GM19397 (cell line): ENCODE measurements around the gene MACROH2A1.
"Not testable (repeated sequence)": the region's sequence is repeated elsewhere in the genome, so short reads cannot be mapped to it uniquely, and the experiment has no call there.

Experiments used
- ATAC-seq: cut with Tn5 transposase; IDR thresholded peaks from one replicate; pipeline ENCODE4 v1.9.1; 2021; ENCODE audit warnings: mild to moderate bottlenecking, moderate library complexity; ENCODE audit not compliant: unreplicated experiment

Gene MACROH2A1

DNA sequence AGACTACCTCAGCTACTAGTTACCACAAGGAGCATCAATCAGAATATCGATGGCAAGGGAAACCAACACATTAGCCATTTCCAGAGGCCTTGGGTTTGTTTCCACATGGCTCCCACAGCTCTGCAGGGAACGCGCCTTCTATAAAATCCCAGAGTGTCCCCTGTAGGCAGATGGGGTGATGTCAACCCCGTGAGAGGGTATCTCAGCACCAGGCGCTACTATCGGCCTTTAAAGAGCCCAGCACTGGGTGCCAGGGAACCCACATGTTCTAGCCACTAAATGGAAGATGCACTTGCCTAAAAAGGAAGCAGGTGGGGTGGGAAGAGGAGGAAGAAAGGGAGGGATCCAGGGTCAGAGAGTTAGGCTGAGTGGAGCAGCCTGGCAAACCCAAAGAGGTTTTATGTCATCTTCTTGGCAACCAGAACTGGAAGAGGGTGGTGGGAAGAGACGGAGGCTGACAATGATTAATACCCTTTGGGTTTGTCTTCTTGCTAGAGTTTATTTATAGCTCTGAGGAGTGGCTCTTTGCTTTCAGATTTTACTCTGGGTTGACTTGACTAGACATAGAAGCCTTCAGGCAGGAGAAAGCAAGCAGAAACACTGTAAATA, 19.9 kb downstream of the MACROH2A1 start:
- no peak for ATAC-seq

DNA sequence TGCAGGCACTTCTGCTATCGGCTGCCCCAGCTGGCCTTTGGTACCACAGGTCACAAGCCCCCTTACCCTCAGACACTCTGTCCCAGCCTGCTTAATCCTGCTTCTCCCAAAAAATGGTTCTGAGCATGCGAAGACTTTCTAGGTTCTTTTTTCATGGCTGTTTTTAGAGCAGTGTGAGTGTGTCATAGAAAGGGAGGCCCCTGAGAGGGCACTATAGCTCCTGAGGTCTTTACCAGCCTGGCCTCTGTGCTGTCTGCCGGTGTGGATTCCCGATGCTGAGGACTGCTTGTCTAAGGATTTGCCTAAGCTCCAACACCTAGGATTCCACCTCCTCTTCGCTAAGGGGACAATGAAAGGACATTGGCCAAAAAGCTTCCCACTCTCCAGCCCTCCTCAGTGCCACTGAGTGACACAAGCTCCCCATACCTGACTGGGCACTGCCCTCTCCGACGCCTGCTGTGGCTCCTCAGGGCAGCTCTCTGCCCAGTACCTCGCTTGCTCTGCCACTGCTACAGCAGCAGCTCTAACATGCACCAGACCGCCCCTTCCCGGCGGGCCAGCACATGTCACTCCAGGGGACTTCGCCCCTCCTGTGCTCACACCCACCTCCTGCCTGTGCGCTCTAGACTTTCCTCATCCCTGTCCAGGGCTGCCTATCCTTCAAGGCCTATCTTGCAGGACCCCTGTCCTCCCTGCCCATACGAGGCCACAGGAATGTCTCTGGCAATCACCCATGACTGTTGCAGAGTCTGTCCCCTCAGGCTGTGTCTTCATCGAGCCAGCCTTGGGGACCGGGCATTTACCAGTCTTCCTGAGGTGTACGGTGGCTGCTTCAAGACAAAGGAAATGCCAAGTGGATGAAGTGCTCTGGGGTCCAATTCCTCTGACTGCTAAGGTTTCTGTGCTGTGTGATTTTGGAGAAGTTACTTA, 21.0 kb downstream of the MACROH2A1 start:
- ATAC-seq, result no peak

DNA sequence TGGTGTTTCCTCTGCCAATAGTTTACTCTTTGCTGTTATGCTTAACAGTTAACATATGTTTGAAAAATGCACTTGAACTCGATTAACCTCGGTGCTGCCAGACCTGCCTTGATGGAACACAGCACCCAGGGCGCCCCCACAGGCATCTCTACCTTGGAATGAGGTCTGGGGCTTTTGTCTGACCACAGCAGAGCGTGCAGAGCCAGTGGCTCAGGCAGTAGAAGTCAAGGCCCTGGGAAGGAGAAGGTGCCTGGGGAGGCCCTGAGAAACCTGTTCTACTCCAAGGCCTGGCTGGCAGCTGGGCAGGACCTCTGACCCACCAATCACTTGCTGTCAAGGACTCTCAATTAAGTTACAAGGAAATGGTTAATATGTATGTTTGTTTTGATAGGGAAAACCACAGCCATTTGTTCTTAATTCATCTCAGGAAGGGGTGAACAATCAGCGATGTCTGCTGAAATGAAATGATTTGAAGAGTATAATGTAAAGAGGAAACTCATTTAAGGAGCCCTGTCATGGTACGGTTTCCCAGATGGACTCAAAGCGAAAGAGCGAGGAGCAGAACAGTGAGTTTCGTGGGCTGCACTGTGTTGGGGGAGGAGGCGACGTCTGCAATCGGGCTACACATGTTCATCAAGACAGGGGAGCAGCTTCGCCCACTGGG, 21.9 kb downstream of the MACROH2A1 start:
- ATAC-seq, result peak; percentile 58

DNA sequence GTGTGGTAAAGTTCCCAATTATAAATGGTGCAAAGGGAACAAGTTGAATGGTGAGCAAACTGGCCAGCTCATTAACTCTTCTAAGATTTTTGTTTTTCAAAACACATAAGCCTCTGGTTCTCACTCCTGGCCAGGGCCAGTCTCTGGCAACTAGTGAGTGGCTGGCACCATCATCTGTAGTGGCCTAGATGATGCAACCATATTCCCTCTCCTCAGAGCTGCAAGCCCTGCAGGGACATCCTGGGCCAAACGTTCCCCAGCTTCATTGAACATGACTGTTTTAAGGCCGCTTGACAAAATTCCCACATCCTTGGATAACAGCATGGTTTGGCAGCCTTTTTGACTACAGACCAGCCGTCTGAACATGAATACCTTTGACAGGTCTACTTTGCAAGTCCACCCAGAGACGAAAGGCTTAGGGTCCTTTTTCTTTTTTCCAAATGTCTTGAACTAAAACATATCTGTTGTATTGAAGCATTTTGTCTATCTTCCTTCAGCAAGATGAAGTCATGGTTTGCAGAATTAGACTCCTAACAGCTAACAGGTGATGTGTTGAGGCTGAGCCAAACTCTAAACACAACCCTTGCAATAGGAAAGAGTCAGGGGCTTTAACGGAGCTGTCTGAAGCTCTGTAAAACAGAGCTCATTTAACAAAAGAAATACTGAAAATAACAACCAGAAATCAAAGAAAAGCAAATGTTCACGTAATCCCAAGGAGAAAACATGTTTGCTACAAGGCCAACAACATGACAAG, 23.8 kb downstream of the MACROH2A1 start:
- no peak for ATAC-seq

DNA sequence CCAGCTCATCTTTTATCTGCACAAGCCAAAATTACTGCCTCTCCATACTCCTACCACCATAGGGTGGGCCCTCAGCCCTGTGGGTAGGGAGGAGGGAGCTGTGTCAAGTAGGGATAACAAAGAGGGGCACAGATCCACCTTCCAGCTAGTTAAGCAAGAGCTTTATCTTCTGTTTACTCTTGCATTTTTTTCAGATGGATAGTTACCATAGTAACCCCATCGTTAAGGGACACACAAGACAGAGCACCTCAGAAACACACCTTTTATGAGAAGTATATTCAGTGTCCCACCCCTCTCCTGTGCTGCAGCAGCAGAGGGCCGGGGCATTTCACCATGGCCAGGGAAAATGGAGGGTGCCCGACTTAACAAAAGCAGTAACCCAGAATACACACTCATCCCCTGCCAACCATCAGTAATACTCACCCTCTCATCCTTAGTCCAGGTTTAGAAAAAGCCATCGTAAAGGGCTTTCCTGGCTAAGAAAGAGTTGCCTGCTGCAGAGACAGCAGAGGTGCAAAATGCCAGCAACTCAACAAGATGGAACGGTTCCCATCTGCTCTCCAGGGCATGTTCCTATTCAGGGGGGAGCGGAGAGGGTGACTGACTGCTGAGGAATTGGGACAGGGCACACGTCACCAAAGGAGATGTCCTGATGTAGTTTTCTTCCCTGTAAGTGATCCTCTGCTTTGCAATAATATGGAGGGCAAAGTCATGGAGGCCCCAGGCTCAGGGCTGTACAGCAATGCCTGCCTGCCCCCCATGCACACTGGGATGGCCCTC, 25.1 kb downstream of the MACROH2A1 start:
- no peak for ATAC-seq

DNA sequence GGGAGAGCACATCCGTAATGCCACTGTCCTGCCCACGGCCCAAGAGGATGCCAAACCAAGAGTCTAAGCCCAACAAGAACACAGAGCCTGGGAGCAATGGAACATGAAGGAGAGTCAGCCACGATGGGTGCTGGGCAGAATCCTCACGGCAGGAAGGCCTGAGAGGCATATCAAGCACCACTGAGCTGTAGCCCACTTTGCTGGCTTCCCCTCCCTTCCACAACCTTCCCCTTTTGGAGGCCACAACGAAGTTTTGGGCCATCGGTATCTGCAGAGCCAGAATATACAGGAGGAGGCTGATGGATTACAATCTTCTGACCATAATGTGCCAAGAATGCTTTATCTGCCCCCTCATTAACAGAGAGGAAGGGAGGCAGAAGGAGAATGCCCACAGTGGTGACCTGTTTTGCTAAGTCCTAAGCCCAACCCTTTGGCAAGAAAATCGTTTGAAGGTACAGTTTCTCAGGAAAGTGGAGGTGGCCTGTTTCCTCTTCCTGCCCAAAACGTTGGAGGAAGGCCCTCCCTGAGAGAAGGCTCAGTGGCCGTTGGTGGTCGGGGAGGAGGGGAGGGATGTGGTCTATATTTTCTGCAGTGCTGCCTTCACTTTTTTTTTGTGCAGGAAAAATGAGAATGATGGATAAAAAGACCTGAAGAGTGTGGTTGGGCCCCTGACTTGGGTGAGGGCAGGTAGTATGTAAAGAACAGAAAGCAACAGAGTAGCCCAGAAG, 26.2 kb downstream of the MACROH2A1 start:
- ATAC-seq, result no peak

DNA sequence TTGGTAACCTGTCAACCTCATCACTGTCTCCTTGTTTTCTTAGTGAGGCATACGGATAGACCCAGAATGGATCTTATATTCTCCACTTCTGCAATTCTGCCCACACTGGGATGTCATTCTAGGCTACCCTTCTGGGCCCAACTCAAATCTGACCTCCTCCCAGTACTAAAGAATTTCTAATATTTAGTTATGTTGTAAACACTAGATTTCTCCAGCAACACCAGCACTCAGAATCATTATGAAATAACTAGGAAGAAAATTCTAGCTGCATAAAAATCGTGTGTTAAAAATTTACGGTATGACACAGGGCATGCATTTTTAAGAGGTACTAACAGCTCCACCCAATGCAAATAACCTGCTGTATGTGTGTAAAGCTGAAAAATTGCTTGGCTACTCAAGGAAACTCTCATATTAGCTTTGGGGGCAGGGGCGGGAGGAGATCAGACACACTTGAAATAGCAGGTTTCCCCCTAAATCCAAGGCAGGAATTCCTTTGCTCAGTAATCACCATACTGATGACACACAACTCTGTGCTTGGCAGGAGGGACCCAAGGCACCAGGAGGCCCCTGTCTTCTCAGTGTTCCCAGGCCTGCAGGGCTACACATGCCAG, 27.3 kb downstream of the MACROH2A1 start:
- ATAC-seq, result no peak

DNA sequence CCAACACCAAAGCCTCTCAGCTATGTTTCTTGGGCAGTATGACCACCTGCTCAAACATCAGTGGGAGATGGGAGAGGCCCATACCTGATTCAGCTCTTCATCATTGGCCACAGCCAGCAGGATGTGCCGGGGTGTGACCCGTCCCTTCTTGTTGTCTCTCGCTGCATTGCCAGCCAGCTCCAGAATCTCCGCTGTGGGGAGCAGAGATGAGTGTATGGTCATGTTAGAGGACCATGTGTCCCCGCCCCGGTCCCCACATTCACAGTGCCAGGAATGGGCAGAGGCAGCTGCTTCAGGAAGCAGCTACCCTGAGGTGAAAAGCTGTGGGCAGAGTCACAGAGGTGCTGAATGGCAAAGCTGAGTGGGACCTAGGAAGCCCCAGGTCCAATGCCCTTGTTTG, 29.1 kb downstream of the MACROH2A1 start:
- no peak for ATAC-seq

DNA sequence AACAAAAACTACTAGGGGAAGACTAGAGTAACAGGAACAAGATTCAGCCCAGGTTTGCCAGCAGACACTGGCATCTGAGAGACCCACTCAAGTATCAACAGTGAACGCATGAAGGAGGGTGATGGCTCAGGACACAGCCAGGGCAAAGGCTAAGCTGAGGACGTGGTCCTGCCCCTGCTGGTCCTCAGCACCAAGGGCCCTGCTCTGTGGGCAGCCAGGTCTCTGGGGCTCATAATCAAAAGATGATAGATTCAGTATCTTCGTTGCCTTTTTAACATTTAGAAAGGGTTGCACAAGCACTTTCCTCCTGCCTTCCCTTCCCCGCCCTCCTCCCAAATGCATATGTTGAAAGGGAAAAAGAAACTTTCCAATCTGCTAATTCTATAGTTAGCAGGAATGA, 31.5 kb downstream of the MACROH2A1 start:
- ATAC-seq, result no peak

DNA sequence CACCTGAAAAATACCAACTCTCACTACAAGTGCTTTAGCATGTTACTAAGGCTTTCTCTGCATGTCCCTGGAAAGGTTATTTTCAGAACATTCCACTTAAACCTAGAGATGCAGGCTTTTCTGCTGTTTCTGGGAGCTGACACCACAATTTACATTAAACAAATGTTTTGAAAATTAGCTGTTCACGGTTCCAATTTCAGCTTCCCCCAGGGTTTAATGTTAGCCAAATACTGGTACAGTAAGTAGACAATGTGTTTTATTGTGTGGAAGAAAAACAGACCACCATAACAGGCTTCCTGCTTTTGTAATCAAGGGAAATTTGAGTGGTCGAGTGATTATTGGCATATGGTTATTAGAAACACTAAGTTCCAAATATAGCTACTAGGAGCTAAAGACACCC, 32.0 kb downstream of the MACROH2A1 start:
- ATAC-seq, result no peak

DNA sequence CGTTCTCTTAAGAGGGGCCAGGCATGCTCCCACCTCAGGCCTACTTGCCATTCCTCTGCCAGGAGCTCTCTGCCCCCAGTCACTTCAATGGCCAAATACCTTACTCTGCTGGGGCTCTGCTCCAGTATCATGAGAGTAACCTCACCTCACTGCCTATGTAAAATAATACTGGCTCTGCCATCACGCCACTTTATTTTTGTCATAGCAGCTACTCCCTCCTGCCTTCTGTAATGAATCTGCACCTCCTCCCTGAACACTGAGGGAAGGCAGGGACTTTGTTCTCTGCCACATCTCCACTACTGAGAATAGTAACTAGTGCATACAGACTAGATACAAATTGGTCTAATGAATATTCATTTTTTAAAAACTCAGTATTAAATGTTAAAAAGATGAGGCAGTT, 33.8 kb downstream of the MACROH2A1 start:
- ATAC-seq, result no peak

DNA sequence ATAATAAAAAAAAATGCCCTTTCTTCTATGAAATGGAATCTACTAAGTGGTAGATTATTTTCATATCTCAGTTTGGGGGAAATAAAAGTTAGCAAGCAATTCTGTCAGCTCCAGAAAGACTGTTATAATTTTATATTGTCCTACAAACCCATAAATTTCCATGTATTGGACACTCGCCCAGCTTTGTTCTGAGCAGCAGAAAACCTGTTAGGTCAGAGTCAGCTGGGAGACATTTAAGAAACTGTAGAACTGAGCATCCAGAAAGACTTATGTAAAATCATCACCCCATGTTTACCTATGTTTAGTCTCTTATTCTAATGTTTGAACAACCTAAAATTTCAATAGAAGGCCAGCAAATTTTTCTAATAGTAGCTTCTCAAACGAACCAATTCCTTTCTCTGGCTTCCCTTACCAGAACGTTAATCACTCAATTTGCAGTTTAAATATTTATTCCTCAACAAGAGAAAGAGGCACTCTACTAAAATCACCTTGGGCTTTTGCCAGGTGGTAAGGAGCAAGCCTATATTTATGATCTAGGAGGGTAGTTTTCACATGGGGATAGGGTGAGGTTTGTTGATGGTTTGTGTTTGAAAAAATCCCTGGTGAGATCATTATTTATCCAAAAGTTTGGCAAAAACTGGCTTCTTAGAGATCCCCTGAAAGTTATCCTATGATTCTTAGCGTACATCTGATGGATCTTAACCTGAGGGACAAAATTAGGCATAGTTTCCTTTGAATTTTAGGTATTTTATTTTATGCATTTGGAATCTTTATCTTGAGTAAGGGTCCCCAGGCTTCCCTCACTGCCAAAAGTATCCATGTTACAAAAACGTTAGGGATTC, 34.4 kb downstream of the MACROH2A1 start:
- ATAC-seq, result no peak

DNA sequence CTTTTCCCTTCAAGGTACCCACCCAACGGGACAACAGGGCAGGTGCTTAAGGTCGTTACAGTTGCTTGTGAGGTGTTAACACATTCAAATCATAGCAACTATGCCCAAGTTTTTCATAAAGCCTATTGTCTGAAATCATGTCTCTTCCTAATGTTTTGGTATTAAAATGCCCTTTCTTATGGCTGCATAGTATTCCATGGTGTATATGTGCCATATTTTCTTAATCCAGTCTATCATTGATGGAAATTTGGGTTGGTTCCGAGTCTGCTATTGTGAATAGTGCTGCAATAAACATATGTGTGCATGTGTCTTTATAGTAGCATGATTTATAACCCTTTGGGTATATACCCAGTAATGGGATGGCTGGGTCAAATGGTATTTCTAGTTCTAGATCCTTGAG, 35.7 kb downstream of the MACROH2A1 start:
- ATAC-seq, result not testable (repeated sequence)

DNA sequence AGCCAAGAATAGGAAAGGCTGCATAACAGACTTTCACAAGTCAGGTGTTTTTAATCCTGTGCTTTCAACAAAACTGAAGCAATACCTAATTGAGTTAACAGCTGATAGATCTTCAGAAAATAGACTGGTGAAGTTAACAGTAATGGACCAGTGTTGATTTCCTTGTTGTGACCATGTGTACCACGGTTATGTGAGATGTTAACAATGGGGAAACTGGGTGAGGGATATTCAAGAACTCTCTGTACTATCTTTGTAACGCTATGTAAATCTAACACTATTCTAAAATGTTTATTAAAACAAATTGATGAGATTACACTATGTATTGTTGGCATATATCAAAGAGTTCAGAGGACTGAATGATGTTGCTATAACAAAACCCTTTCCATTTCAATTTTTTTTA, 36.9 kb downstream of the MACROH2A1 start:
- ATAC-seq, result no peak

DNA sequence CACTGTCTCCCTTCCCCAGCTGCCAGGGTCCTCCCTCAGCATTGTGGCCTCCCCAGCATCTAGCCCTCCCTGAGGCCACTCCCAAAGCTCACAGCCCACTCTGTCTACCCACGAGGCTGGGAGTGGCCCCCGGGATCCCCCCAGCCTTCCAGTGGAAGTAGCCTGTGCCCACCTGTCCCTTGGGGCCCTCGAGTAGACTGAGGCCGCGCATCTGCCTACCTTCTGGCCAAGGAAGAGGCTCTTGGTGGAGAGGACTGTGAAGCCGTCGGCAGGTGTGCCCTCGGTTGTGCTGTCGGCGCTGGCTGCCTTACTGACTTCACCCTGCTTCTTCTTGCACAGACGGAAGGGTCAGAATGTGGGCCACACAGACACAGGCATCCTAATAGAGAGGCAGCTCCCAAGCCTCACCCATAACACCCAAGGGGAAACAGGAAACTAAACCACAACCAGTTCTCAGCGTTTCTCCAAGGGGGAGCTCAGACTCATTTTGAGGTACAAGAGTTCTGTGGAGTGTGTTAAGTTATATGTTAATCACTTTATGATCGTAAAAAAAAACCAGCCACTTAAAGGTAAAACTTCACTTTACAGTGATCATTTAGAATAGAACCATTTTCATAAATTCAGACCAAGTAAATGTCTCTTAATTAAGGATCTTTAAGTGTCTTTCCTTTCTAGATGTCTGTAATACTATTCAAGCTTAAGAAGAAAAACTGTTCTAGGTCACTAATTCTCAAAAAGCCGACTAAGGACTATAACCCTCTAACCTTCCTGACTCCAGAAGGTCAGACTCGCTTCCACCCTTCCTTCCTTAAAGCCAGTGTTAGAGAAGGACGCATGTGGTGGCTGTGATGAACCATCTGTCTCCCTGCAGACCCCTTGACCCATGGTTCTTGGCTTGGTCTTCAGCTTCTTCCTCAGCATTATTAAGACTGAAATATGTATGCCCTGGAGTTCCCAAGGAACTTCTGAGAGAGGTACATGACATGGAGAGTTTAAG, 38.5 kb downstream of the MACROH2A1 start:
- no peak for ATAC-seq

DNA sequence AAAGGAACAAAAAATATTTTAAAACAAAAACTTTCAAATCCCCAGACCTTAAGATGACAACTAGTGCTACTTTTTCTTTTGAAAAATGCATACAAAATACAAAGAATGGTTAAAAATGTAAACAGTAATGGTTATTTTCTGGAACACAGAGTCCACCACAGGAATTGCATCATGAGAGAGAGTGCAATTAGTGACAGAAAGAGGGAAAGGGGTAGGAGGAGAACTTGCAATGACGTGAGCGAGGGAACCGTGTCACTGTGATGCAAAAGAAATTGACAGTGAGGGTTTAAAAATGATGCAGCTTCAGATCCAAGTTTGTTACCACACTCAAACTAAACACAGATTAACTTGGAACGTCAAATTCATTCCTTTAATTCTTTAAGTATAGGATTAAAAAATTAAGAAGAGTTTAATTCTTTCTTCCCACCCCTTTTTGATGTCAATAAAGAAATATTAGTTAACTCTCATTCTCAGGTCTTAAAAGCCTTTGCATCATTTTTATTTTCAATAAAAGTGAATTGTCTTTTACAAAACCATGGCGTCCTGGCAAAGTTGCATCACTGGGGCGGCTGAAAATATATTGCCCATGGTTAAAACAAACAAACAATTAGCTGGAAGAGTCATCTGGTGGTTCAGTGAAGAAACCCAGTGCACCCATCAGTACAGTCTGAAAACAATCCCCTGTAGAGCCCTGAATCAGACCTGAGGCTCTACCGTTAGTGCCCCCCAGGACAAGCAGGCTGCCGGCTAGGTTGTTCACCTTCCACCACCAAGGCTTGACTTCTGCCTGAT, 39.5 kb downstream of the MACROH2A1 start:
- ATAC-seq, result no peak
